HG02759 (cell line): ENCODE measurements around the gene CACNA1H.
"Not testable (repeated sequence)": the region's sequence is repeated elsewhere in the genome, so short reads cannot be mapped to it uniquely, and the experiment has no call there.

ENCODE experiments used
- ATAC-seq: cut with Tn5 transposase; IDR thresholded peaks from one replicate; pipeline ENCODE4 v1.9.1; 2021; ENCODE audit warnings: mild to moderate bottlenecking, moderate library complexity; ENCODE audit not compliant: unreplicated experiment

CACNA1H gene

GRCh38 chr16:1263591-1264344 is 110.9 kb downstream of the CACNA1H start:
- ATAC-seq: no peak

DNA sequence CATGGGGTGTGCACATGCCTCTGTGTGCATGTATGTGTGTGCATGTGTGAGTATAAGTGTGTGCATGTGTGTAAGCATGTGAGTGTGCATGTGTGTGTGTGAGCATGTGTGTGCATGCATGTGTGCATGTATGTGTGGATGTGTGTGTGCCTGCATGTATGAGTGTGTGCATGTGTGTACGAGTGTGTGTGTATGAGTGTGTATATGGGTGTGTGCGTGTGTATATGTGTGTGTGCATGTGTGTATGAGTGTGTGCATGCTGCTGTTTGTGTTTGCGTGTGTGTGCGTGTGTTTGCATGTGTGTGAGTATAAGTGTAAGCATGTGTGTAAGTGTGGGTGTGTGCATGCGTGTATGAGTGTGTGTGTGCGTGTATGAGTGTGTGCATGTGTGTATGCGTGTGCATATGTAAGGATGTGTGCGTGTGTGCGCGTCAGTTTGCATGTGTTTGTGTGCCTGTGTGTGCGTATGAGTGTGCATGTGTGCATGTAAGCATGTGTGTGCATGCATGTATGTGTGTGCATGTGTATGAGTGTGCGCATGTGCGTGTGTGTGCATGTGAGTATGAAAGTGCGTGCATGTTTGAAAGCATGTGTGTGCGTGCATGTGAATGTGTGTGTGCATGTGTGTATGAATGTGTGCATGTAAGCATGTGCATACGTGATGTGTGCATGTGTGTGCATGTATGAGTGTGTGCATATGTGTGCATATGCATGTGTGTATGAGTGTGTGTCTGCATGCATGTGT is 111.6 kb downstream of the CACNA1H start:
- no peak for ATAC-seq

GRCh38 chr16:1265090-1265630 is 112.3 kb downstream of the CACNA1H start:
- no peak for ATAC-seq

GRCh38 chr16:1265826-1266225 is 112.9 kb downstream of the CACNA1H start:
- ATAC-seq: no peak

GRCh38 chr16:1269418-1269817 is 116.5 kb downstream of the CACNA1H start:
- ATAC-seq: not testable (repeated sequence)

- no peak for ATAC-seq
Observed at GRCh38 chr16:1271380-1271723, 118.4 kb downstream of the CACNA1H start.
